ENCODE measurements around the gene WDR87.
"Not testable (repeated sequence)": the region's sequence is repeated elsewhere in the genome, so short reads cannot be mapped to it uniquely, and the experiment has no call there.

WDR87 gene

DNA sequence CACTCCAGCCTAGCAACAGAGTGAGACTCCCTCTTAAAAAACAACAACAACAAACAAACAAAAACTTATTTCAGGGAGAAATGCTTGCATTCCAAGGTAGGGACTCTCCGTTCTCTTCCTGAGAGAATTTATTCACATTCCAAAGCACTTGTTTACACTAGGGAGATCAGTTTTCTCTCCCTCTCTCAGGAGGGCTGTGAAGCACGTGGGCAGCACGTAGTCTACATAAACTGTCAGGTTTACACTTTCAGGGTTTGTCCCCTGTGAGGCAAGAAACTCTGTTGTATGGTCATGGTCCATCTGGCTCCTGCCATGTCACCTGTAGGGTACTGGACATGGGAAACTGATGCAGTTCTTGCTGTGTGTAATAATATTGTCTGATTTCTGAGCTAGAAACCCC is 31.6 kb downstream of the WDR87 start:
- DNase-seq = no peak

DNA sequence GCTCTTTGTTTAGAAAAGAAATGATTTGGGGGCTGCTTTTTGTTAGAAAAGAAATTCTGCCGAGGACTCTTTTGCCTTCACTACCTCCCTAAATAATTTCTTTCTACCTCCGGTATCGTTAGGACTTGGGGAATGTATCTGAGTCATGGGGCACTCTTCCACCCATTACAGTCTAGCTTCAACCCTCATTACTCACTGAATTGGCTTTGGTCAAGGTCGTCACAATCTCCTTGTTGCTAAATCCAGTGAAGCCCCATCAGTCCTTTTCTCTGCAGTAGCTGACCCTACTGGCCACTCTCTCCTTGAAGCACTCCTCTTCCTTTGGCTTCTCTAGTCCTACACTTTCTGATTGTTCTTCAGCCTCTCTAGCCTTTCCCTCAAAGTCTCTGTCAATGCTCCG is 34.0 kb downstream of the WDR87 start:
- no peak for DNase-seq

DNA sequence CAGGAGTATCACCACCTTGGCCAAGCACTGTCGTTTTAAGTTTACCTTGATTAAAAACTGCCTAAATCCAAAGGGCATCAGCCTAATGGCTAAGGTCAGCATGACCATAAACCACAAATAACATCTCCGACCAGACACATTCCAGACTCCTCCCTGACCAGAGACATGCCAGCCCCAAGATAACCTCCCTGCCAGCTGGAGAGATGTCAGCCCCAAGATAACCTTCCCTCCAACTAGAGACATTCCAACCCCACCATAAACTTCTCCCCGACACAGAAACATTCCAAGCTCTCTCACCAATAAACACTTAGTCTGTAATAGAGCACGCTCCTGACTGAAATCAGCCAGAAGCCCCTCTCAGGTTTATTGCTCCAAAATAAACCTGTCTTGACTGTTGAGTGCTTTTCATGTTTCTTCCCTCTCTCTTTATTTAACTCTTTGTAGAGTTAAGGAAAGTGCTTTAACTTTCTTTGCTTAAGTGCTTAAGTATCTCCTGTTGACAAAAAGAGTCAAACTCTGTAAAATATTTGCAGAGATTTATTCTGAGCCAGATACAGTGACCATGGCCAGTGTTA is 36.5 kb downstream of the WDR87 start:
- no peak for DNase-seq

DNA sequence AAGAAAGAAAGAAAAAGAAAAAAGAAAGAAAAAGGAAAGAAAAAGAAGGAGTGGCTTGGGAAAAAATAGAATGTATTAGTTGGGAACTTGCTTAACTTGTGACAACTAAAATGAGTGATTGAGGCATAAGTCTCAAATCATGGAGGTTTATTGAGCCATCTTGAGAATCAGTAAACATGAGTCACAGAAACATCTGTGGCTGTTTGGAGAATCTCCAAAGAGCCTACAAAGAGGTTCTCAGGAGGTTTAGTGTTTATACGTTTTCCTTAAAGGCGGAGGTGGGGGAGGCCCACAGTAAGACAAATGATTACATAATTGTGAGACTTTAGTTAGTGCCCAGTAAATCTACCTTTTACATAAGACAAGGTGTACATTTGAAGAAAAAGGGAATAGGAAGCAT is 38.6 kb downstream of the WDR87 start:
- DNase-seq = no peak

DNA sequence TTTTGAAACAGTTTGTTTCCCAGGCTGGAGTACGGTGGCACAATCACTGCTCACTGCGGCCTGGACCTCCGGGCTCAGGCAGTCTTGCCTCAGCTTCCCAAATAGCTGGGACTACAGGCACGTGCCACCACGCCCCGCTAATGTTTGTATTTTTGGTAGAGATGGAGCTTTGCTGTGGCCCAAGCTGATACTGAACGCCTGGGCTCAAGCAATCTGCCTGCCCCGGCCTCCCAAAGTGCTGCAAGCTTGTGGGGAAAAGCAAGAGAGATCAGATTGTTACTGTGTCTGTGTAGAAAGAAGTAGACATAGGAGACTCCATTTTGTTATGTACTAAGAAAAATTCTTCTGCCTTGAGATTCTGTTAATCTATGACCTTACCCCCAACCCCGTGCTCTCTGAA is 40.5 kb downstream of the WDR87 start:
- DNase-seq = not testable (repeated sequence)

DNA sequence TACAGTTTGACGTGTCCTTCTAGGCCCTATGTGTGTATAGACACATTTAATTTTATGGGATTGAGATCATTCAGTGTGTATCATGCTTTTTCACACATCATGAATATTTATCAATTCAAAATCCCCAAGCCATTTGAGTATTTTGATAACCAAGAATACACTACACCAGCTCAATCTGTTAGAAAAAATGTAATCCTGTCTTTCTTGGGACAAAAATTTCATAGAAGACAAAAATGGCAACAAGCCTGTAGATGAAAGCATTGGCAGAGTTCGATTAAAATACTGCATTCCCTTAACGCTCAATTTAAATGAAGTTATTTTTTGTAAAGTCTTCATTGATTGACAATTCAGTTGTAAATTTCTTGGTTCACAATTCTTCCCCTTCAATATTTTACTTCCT is 41.9 kb downstream of the WDR87 start:
- DNase-seq = no peak

DNA sequence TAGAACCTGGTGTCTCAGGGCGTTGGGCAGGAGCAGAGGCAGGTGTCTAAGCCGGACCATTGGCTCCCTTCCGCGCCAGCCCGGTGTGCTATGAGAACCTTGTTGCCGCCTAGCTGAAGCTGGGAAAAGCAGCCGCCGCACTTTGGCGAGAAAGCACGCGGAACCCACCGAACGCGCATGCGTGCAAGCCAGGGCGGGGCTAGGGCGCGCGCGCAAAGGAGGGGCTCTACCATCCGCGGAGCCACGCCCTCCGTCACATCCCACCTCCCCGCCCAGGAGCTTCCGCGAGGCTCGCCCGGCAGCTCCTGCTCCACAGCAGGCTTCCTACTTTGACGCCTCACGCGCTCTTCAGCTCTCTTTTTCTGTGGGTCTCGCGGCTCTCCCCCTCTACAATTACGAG is 51.3 kb downstream of the WDR87 start:
- DNase-seq = peak; percentile 14

DNA sequence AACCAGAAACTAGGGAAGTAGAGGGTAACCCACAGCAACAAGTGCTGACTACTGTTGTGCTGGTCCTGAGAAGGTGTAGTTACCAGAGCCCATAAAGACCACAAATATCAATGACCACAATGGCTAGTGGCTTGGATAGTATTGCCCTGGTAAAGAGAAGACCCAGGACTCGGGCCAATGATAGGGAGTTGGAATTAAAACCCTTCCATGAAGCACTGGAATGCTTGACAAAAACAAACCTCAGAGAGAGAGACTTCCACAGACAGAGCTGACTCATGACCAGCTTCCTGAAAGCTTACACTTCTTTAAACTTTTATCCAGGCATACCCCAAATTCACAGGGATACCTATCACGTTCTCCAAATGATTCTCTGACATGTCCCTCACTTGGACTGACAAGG is 60.5 kb downstream of the WDR87 start:
- no peak for DNase-seq

Data from CD4-positive, alpha-beta T cell treated with Interleukin-17A for 1 hour (primary cell).